Upper lobe of left lung (tissue), 4 donors: ENCODE results near the gene ACTN1.

ENCODE experiments used
- EP300 ChIP-seq, 4 donors: sonication (generic); formaldehyde crosslinking; IDR thresholded peaks; one replicate each; pipeline ENCODE4 v1.5.1; 2017; ENCODE audit warnings: antibody characterized with exemption in 4 of 4, control low read depth in 2 of 4
- POLR2A ChIP-seq, 4 donors: fragments of 450-650 bp; IDR thresholded peaks; one replicate each; pipeline ENCODE4 v1.5.1; 2016 to 2017; ENCODE audit warnings: antibody characterized with exemption in 4 of 4, mild to moderate bottlenecking in 2 of 4

DNA sequence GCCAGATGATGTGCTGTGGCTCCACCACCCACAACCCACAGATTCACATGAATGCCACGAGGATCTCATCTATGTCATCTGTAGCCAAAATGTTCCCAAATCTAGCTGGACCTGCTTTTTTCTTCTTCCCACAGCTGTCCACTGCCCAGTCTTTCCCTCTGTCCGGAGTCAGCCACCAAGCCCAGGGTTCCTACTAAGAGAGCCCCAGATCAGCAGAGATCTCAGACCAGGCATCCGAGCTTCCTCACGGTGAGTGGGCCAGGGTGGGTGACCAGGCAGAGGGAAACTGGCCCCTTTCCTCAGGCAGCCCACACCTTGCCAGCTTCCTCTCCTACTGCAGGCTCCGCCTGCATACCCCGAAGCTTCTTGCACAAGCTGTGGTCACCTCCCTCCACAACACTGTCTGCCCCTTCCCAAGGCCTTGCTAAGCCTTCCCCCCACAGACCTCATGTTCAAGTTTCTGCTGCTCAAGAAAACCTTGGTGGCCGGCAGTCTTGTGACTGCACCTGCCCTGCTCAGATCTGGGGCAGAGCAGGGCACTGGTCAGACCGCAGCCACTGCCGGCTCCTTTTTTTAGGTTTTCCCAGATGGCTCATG, 81.4 kb downstream of the ACTN1 start:
- TF ChIP-seq EP300 (IDR thresholded peaks at IDR 0.05) (no peak), POLR2A (IDR thresholded peaks at IDR 0.05) (no peak)
